ENCODE measurements around the gene ATP1B3. TPM values are rescaled to one million over a fixed set of nuclear protein-coding genes. Genes with fewer than 3 reads are reported as not detected.

ATP1B3 gene
- total and polyA plus RNA-seq, 9 of the 15 experiments (the other 6 are each of a cell fraction or from before 2014, with no cell fraction given), result 48.3 to 202 (median 123) TPM

DNA sequence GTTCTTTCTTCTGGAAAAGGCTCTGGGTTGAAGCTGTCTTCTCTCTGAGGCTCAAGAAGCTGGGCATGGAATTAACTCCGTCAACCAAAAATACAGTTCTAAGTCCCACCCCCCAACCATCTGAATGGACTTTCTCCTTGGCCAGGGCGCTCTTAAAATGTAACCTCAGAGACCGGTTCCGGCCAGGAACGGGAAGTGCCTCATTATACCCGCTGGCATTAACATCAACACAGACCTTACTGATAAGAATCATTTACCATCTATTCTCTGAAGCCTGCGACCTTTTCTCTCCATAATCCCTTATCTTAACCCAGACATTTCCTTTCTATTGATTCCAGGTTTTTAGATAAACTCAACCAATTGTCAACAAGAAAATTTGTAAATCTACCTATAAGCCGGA is 64.7 kb downstream of the ATP1B3 start:
- BruUV-seq (replicated peaks), result no TSS peak
- no peak for TF ChIP-seq KAT8 (IDR thresholded peaks at IDR 0.05; ENCODE audit: low read depth)
- 0 out of 2 replicates have a peak, but pooled peaks have one; percentile 43 for TF ChIP-seq SPI1 (IDR thresholded peaks at IDR 0.05; ENCODE audit: borderline replicate concordance, low read depth, low read length)
- POLR2A ChIA-PET, result interaction anchor here (0.7 to 1.2 kb wide), 3 partner anchors 14 to 1677 kb away, joined by 3 read pairs; no protein-coding TSS in a partner anchor
- Histone ChIP-seq H3K36me3 (ENCODE audit: control insufficient read depth, insufficient read depth, low read length) (no peaks in the 10 kb centered on the region), H2AFZ (ENCODE audit: low read depth, low read length) (no peak overlapping the region), H3K4me1 (replicated peaks in 1 of 2; ENCODE audit: control insufficient read depth in 2 of 2, insufficient read depth in 2 of 2, low read length in 2 of 2) (peaks cover 6 to 16% of the 10 kb centered on the region in 2 experiments; a peak in 4 of 5 replicates), H3K4me2 (ENCODE audit: insufficient read depth, low read length) (no peak overlapping the region), H4K20me1 (replicated peaks; ENCODE audit: control insufficient read depth, insufficient read depth, low read length) (no peaks in the 10 kb centered on the region), H3K4me3 (no peak overlapping the region), H3K9me3 (replicated peaks; ENCODE audit: control insufficient read depth, insufficient read depth, low read depth, low read length) (no peaks in the 10 kb centered on the region), H3K27ac (ENCODE audit: extremely low read depth, low read depth, low read length) (no peak overlapping the region), H3K79me2 (ENCODE audit: control insufficient read depth, insufficient read depth, low read length) (no peaks in the 10 kb centered on the region), H3K9ac (ENCODE audit: insufficient read depth in 1 of 2, low read depth in 2 of 2, low read length in 2 of 2) (no peak overlapping the region), H3K9me1 (ENCODE audit: control insufficient read depth, insufficient read depth, low read length) (no peaks in the 10 kb centered on the region), H3K27me3 (ENCODE audit: control insufficient read depth in 2 of 2, insufficient read depth in 2 of 2, low read length in 2 of 2) (no peaks in the 10 kb centered on the region)
- ATAC-seq, result no peak
- intact Hi-C loops (cut with micrococcal nuclease) (no loop called here), in situ Hi-C loops (cut with MboI) (no loop called here)
- no peak for FAIRE-seq
- 44% methylated on average over 8 of the region's 8 CpGs for WGBS (ENCODE audit: insufficient coverage, low coverage, missing lambda C conversion rate)
- no peak for DNase-seq (ENCODE audit: extremely low read depth in 1 of 4, low spot score in 3 of 4)
- CTCF ChIA-PET (ENCODE audit: low intra/inter-chr PET ratio), result interaction anchor here (0.7 kb wide), 1 partner anchor 377 kb away, joined by 3 read pairs; no protein-coding TSS in a partner anchor

DNA sequence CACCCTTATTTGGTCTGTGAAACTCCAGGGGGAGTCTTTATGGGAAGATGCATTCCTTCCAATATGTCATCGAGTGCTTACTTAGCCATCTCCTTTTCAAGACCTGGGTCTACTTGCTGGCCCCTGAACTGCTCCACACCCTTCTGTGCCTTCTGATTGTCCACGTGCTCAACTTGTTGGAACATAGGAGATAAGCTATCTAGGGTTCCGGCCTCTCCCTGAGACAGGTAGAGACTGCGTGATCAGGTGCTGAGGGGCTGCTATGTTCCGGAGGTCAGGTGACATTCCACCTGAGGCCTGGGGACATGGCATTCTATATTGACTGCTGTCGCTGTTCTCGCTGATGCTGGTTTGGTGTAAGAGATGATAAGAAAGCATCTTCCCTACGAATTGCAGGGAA is 65.6 kb downstream of the ATP1B3 start:
- peak overlapping the region in 1 of 2 experiments; percentile 45; a peak in 1 of 4 replicates for H3K9ac ChIP-seq (ENCODE audit: insufficient read depth in 1 of 2, low read depth in 2 of 2, low read length in 2 of 2)
- no peaks in the 10 kb centered on the region for H4K20me1 ChIP-seq (replicated peaks; ENCODE audit: control insufficient read depth, insufficient read depth, low read length)
- H3K4me2 ChIP-seq (ENCODE audit: insufficient read depth, low read length), result peak overlapping the region; percentile 20; the same call in 1 of the 2 replicates
- no peak overlapping the region for H3K27ac ChIP-seq (ENCODE audit: extremely low read depth, low read depth, low read length)
- no peaks in the 10 kb centered on the region for H3K9me1 ChIP-seq (ENCODE audit: control insufficient read depth, insufficient read depth, low read length)
- POLR2A ChIA-PET, result no interaction called here
- peak; percentile 13; the same call in 1 of the 3 replicates for ATAC-seq
- H3K9me3 ChIP-seq (replicated peaks; ENCODE audit: control insufficient read depth, insufficient read depth, low read depth, low read length), result no peaks in the 10 kb centered on the region
- CTCF ChIA-PET (ENCODE audit: low intra/inter-chr PET ratio), result no interaction called here
- in situ Hi-C loops (cut with MboI) (no loop called here), intact Hi-C loops (cut with micrococcal nuclease) (no loop called here)
- 29% methylated on average over 8 of the region's 8 CpGs for WGBS (ENCODE audit: insufficient coverage, low coverage, missing lambda C conversion rate)
- H3K27me3 ChIP-seq (ENCODE audit: control insufficient read depth in 2 of 2, insufficient read depth in 2 of 2, low read length in 2 of 2), result no peaks in the 10 kb centered on the region
- H3K4me1 ChIP-seq (replicated peaks in 1 of 2; ENCODE audit: control insufficient read depth in 2 of 2, insufficient read depth in 2 of 2, low read length in 2 of 2), result peaks cover 6 to 16% of the 10 kb centered on the region in 2 experiments; a peak in 4 of 5 replicates
- no peak overlapping the region for H3K4me3 ChIP-seq
- FAIRE-seq, result no peak
- peak in 1 of 4 experiments; percentile 24 for DNase-seq (ENCODE audit: extremely low read depth in 1 of 4, low spot score in 3 of 4)
- no peaks in the 10 kb centered on the region for H3K36me3 ChIP-seq (ENCODE audit: control insufficient read depth, insufficient read depth, low read length)
- H2AFZ ChIP-seq (ENCODE audit: low read depth, low read length), result peak overlapping the region; percentile 1; the same call in 1 of the 2 replicates
- H3K79me2 ChIP-seq (ENCODE audit: control insufficient read depth, insufficient read depth, low read length), result no peaks in the 10 kb centered on the region
- BruUV-seq (replicated peaks), result no TSS peak
- TF ChIP-seq TAL1 (IDR thresholded peaks at IDR 0.05) (peak; percentile 26; the same call in 1 of the 2 replicates), CBFA2T3 (IDR thresholded peaks at IDR 0.05) (peak; percentile 51), CXXC5 (CRISPR knock-in tag; IDR thresholded peaks at IDR 0.05) (0 out of 2 replicates have a peak, but pooled peaks have one; percentile 14)
